ENCODE results near the gene TMEM131. TPM values are rescaled to one million over a fixed set of nuclear protein-coding genes. Genes with fewer than 3 reads are reported as not detected.

Gene TMEM131
- total and polyA plus RNA-seq, 2 experiments from 2014 or later = 9.2 to 22.7 TPM

GRCh38 chr2:97869722-97870346, 125.9 kb downstream of the TMEM131 start (continued):
- TF ChIP-seq REST (IDR thresholded peaks at IDR 0.05; ENCODE audit: unreplicated experiment) (no peak), ZNF331 (CRISPR knock-in tag; IDR thresholded peaks at IDR 0.05; ENCODE audit: low read depth) (no peak), EZH2phosphoT487 (IDR thresholded peaks at IDR 0.05; ENCODE audit: unreplicated experiment) (no peak), NANOG (IDR thresholded peaks at IDR 0.05; ENCODE audit: borderline replicate concordance) (no peak), ETS1 (IDR thresholded peaks at IDR 0.05) (no peak), ZNF114 (CRISPR knock-in tag; IDR thresholded peaks at IDR 0.05) (no peak), JUNB (IDR thresholded peaks at IDR 0.05; ENCODE audit: unreplicated experiment) (no peak), POLR2AphosphoS5 (IDR thresholded peaks at IDR 0.05; ENCODE audit: low read depth) (no peak)

GRCh38 chr2:97868986-97869721, 126.6 kb downstream of the TMEM131 start:
- no peak overlapping the region for H3K27ac Mint-ChIP-seq
- no peak for TF ChIP-seq ZNF114 (CRISPR knock-in tag; IDR thresholded peaks at IDR 0.05)
- no peak for TF ChIP-seq ETS1 (IDR thresholded peaks at IDR 0.05)
- peak; percentile 39; the same call in 2 of the 3 replicates for ATAC-seq
- H3K4me1 Mint-ChIP-seq = peaks cover 9% of the 10 kb centered on the region; the same call in 2 of the 3 replicates
- Histone ChIP-seq H2AFZ (no peak overlapping the region), H3K27me3 (ENCODE audit: insufficient read depth) (no peaks in the 10 kb centered on the region), H3F3A (replicated peaks; ENCODE audit: low read depth) (no peaks in the 10 kb centered on the region), H3K36me3 (ENCODE audit: insufficient read depth) (peaks cover 8% of the 10 kb centered on the region), H3K9me2 (ENCODE audit: insufficient read depth) (no peaks in the 10 kb centered on the region), H3K4me1 (ENCODE audit: insufficient read depth) (0 out of 2 replicates have a peak, but pooled peaks cover 9% of the 10 kb centered on the region), H3K27ac (ENCODE audit: low read depth) (no peak overlapping the region), H4K20me1 (replicated peaks; ENCODE audit: insufficient read depth) (no peaks in the 10 kb centered on the region), H3K4me3 (no peak overlapping the region), H3K79me2 (replicated peaks; ENCODE audit: insufficient read depth) (peaks cover under 1% of the 10 kb centered on the region; the same call in 1 of the 2 replicates), H3K4me2 (no peak overlapping the region)
- peaks cover 29% of the 10 kb centered on the region for H3K9me3 Mint-ChIP-seq
- H3K36me3 Mint-ChIP-seq (ENCODE audit: low read depth) = peaks cover 30% of the 10 kb centered on the region
- H3K4me3 Mint-ChIP-seq = no peak overlapping the region
- DNase-seq (ENCODE audit: low spot score) = peak; percentile 33
- H3K27me3 Mint-ChIP-seq (ENCODE audit: insufficient read depth, low read depth, poor library complexity) = no peaks in the 10 kb centered on the region
